ENCODE results near the gene LXN.

Gene LXN

DNA sequence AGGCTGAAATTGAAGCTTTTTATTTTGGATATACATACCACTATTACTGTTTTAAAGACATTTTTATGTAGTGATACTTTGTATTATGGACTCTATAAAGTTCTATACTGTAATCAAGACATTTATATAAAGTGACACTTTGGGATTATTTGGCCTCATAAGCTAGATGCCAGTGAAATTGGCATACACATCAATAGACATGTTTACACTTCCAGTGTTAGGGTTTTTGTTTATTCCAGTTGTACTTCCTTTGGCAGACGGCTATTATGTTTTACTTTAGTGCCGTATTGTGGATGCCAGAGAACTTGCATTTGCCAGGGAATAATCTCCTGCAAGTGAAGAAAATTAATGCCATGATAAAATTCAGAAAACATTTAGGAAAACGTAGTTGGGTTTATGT is 6.0 kb downstream of the LXN start:
- no peak for DNase-seq

DNA sequence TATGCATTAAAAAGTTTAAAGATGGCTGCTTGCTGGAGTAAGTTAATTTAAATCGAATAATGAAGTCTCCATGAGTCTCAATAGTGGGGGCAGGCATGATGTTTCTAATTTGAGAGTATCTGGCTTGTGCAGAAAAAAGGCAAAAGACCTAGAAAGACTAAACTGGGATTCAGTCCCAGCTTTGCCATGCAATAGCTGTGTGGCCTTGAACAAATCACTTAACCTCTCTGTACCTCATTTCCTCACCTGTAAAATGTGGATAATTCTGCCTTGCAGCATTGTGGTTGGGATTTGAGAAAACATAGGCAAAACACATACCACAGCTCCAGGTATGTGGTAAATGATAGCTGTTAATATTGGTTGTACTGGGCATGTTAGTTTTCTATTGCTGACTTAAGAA is 8.6 kb downstream of the LXN start:
- no peak for DNase-seq

DNA sequence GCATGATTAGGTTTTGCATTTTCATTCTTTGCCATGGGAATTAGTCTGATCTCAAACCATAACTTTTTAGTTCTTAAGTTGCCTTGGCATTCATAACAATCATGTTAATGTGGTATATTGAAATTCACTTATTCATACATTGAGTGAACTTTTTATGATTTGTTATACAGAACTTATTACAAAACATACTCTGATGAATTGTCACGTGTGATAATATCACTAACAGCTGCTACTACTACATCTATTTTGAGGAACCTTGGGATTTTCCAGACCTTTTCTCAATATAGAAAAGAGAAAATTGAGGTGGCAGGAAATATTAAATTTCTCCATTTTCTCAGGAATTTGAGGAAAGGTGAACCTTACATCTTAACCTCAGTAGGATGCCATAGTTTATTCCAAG is 9.2 kb downstream of the LXN start:
- DNase-seq = no peak

DNA sequence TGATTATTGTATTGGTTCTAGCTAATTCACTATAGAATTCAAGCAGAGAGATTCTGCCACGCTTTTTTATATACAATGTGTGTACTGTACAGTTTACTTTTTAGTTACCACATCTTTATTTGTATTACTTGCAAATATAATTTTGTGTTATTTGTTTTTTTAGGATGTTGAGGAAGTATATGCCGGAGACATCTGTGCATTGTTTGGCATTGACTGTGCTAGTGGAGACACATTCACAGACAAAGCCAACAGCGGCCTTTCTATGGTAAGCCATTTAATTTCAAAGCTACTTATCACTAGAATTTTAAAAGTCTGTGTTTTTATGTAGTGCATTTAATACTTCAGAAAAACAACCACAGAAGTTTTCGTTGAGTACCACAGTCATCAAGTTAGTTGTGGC is 11.7 kb downstream of the LXN start:
- no peak for DNase-seq

DNA sequence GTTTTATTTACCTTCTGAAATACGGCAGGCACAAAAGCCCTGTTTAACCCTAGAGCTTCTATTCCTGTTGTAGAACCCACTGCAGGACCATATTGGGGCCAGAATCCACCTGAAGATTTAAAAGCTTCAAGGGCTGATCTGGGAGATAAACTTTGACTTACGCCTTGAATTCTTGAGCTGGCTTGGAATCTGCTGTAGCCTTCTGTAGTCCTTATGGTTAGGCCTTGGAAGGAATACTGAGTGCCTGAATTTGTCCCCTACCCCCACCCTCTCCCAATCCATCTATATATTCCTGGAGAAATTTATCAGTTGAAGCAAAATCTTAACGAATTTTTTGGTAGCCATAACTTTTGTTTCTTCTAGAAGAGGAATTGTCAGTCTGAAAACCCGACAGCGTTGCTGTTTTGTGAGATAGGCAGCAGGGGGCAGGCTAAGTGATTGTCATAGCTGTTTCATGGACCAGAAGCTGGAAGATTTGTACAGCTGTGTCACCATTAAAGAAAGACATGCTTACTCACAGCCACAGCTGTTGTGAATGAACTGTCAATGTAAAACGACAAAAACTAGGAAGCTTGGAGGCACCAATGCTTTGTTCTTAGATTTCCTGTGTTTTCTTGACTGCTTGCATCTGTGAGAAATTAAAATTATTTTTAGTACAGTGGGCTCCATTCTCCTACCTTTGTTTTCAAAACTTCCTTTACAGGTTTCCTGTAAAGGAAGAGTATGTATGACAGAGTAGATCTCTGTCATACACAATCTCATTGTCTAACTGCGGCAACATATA is 12.8 kb downstream of the LXN start:
- DNase-seq = peak; percentile 86

DNA sequence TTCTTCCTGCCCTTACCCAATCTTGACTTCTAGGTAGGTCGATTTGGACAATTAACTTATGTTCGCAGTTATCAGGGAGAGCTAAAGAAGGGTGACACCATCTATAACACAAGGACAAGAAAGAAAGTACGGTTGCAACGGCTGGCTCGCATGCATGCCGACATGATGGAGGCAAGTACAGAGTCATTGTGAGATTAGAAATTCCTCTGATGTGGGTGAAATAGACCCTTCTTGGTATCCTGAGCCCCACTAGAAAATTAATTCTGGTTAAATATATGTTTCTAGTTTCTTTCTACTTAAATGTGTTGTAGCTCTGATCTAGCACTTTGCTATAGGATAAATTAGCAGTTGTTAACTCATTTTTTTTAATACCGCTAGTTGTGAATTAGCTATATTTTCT is 13.6 kb downstream of the LXN start:
- no peak for DNase-seq

DNA sequence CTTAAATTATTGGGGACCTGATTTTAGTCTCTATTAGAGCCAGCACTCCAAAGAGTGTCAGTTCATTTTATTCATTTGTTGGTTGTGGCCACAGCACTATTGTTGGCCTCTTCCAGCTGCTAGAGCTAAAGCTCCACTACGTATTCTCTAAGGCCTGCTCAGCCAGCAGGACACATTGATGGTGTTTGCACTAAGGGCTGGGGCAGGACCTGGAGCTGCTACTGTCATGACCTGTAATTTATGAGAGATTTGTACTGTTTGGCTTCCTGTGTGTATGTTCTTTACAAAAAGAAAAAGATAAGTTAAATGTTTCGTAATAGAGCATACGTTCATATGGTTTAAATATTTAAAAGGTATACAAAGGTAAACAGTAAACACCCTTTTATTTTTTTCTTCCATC is 20.0 kb downstream of the LXN start:
- no peak for DNase-seq

DNA sequence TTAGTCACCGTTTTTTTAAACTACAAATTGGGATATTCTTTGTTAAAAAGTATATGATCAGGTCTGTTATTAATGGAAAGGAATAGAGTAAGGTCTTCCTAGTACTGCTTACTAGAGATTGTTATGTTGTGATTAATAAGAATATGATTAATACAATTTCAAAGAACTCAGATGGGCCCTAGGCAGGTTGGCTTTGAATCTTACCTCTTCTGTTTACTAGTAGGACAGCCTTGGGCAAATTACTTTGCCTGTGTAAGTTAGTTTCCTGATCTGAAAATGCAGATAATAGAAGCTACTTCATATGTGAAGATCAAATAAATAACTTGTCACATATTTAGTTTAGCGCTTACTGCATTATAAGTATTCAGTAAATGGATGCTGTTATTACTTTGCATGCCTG is 21.3 kb downstream of the LXN start:
- DNase-seq = no peak

DNA sequence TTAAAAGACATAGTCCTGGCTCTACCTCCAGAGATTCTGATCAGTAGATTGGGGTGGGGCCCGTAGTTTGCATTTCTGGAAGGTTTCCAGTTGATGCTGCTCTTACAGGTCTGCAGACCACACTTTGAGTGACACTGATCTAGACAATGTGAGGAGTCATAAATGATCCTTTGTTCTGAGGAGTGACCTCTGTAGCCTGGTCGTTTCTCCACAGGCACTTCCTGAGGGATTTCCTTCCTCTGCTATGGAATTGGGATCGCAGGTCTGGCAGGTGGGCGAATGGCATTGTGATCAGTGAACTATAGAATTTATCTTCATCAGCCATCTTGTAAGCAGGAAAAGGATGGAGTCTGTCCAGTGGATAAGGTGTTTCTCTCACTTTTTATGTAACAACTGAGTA is 22.7 kb downstream of the LXN start:
- DNase-seq = peak; percentile 42

DNA sequence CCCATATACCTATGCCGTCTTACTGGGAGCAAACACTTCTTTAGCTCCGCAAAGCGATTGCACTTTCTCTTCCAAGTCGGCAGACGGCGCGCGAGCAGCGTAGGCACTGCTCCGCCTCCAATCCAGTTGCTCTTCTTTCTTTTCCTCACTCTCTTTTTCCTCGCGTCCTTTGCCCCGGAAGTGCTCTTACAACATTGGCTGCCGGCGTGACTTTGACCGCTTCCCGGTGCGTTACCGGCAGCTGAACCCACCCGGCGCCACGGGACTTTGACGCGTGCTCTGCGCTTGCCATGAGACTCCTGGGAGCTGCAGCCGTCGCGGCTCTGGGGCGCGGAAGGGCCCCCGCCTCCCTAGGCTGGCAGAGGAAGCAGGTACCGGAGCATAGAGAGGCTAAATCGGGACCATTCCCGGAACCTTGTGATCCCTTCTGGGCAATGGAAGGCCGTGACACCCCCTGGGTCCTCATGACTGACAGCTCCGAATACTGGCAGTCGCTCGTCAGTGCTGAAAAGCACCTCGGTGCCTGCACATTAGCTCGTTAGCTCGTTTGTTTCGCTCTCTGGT is 28.0 kb downstream of the LXN start, which contains the start of gene GFM1:
Gene GFM1 (plus strand): TSS at position 183 of the 564 bp plus-strand sequence. CDS start 108 bp downstream, at position 291.
- peak; percentile 99 for DNase-seq

DNA sequence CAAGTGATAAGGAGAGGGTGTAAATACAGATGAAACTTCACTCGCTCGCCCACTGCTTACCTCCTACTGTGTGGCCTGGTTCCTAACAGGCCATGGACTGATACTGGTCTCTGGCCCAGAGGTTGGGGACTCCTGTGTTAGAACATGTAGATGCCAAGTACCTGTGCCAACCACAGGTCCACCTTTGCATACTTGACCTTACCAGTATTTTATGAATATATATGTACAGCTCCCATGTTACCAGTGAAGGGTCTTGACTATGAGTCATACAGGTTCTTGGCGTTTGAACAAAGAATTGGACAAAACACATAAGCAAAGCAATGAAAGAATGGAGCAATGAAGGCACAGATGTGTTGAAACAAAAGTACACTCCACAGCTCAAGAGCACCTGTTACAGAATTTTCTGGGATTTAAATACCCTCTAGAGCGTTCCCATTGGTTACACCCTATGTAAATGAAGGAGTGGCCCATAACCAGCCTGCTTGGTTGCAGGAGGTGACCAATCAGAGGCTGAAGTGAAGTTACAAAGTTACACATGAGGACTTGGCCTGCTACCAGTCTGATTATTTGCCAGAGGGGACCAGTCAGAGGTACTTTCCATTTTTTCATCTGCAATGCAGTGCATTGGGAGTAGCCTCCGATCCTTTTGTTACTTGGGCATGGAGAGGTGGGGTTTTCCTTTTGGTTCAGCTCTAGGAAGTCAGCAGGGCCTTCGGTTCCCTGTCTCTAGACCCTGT is 29.8 kb downstream of the LXN start:
- DNase-seq = no peak

DNA sequence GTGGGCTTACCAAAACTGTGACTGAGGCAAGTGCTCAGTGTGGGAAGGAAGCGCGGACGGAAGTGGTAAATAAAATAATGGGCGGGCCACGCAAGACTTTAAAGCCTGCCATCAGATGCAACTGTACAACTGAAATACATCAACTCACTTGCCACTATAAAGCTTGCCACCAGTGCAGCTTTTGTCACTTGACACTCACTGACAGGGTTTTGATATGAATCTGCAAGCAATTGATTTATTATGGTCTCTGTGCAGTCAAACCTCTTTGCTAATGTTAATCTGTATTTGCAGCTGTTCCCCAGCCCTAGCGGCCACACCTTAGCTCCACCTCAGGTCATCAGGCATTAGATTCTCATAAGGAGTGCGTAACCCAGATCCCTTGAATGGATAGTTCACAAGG is 30.4 kb downstream of the LXN start:
- no peak for DNase-seq

DNA sequence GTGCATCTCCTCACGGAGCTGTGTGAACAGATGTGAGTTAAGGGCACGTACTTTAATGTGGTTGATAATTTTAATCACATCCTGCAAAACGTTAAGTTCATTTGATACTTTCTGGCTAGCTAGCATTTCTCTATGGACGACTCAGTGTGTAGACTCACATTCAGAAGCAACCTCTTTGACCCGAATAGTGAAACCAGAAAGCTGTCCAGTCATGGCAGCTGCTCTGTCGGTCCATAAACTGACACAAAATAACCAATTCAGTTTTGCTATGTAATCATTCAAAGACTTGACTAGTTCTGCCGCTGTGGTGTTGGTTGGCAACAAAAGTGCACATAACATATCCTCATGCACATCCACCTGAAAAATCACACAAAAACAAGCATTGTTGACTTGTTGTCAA is 31.8 kb downstream of the LXN start:
- DNase-seq = no peak

DNA sequence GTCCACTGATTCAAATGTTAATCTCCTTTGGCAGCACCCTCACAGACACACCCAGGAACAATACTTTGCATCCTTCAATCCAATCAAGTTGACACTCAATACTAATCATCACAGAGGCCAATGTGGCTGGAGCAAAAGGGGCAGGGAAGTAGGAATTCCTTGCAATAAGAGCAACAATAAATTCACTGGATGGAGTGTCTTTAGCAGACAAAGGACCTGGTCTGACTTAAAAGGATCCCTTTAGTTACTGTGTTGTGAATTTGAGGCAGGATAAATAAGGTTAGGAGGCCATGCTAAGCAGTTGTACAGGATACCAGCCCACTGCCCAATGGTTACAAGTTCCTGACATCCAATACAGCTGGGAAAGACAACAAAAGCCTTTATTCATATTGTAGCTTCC is 40.5 kb downstream of the LXN start:
- no peak for DNase-seq

DNA sequence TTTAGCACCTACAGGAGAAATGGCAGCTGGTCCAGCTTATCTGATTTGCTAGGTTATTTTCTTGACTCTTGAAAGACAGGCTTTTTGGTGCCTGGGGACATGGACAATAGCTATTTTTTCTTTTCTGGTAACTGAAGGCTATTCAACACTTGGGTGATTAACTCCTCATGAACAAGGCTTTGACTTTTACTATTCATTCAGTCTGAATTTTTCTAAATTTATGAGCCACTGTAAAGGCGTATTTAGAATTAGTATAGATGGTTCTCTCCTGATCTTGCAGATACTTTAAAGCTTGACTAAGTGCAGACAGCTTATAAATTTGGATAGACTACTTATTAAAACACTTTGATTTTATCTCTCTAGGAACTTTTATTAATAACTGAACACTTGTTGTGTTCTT is 46.6 kb downstream of the LXN start:
- no peak for DNase-seq

DNA sequence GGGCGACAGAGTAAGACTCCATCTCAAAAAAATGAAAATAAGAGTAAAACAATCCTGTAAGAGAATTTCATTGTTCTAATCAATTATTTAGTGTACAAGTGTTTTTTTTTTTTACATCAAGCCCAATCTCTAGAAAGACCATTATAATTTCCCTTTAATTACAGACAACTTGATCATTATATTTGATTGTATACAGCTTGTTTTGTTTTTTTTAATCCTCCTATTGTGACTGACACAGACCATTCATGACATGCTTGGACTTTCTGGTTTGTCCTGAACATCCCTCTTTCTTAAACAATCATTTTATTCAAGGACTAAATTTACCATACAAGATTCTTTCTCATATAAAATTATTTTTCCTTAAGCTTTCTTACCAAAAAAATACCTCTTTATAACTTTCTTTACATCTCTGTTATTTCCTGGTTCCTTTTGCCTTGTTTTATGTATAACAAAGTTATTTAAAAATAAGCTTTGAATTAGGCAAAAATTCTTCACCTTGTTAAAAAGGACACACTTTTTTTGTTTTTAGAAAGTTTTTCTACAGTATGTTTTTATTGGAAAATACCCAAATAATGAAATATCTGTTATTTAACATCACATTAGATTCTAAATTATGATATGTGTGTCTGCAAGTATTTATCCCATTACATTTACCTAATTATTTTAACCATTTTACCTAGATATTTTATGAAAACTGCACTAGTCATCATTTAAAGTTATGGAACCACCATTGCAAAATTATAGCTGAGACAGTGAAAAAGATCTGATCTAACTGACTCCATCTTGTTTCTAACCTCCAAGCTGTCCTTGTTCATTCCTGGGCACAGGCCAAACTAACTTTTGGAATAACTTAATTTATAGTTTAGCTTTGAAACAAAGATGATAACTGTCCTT is 54.2 kb downstream of the LXN start:
- no peak for DNase-seq
